ENCODE results near the gene AKAP8.
A peak's percentile ranks its signal among the peaks of the same experiment; 100 is the strongest.

AKAP8 gene

DNA sequence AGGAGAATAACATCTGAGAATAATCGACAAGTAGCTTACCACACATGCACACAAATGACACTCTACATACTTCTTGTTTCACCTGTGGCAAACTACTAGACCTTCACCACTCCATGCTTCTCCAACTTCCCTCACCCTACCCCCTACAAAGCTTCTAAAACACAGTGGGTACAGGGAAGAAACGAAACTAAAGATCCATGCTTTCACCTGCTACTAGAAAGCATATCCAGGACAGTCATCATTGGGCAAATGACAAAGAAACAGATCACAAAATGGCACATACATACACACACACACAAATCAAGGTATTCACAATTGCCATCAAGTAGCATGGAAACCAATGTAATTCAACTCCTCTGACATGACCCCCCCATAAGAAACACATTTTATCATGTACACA is 57.8 kb downstream of the AKAP8 start:
- H3K79me1 ChIP-seq (replicated peaks; ENCODE audit: low read length, poor library complexity, severe bottlenecking), result no peaks in the 10 kb centered on the region

DNA sequence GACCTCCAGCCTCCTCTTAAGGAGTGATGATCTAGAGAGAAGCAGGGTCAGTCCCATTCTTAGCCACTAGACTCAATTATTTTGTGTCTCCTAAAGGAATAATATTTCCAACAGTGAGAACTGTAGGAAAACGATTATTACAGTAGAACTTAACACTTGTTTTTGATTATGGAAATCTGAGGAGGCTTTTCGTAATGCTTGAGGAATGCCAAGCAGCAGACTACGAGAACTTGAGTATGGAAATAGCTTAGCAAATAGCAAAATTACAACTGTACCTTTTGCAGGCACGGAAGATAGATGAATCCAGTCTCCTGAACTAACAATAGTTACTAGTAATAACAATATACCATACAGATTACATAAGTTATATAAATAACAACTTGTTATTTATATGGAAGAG is 59.5 kb downstream of the AKAP8 start:
- WGBS, result 79% methylated on average over 2 of the region's 4 CpGs
- no peak overlapping the region for H3K14ac ChIP-seq (ENCODE audit: low read length in 2 of 2)
- no peak overlapping the region for H2BK120ac ChIP-seq (ENCODE audit: low read depth, low read length)
- no peak overlapping the region for H2BK5ac ChIP-seq (ENCODE audit: low read depth, low read length, poor library complexity, severe bottlenecking)
- no peak overlapping the region for H3K18ac ChIP-seq (ENCODE audit: low read depth in 1 of 2, low read length in 2 of 2)
- peak overlapping the region in 1 of 2 experiments; percentile 38 for H3K4me3 ChIP-seq (ENCODE audit: insufficient read depth in 1 of 2, low read depth in 1 of 2, low read length in 2 of 2)
- H2BK12ac ChIP-seq (ENCODE audit: low read length in 2 of 2), result no peak overlapping the region
- no peak overlapping the region for H3K4ac ChIP-seq (ENCODE audit: low read depth in 1 of 2, low read length in 2 of 2)
- H2AK5ac ChIP-seq (ENCODE audit: low read length, severe bottlenecking), result no peak overlapping the region
- peak overlapping the region; percentile 63 for H3K27ac ChIP-seq (ENCODE audit: low read length, poor library complexity, severe bottlenecking)
- H3K4me2 ChIP-seq (ENCODE audit: low read length, poor library complexity, severe bottlenecking), result no peak overlapping the region
- peak overlapping the region; percentile 28 for H3K9ac ChIP-seq (ENCODE audit: low read length)
- H3K9me3 ChIP-seq (ENCODE audit: control insufficient read depth, low read length), result no peaks in the 10 kb centered on the region
- no peaks in the 10 kb centered on the region for H3K36me3 ChIP-seq (ENCODE audit: control insufficient read depth in 1 of 2, insufficient read depth in 2 of 2, low read depth in 1 of 2, low read length in 2 of 2)
- no peak overlapping the region for H4K91ac ChIP-seq (ENCODE audit: low read length)
- no peak for DNase-seq
- no peaks in the 10 kb centered on the region for H3K79me1 ChIP-seq (replicated peaks; ENCODE audit: low read length, poor library complexity, severe bottlenecking)
- H3K27me3 ChIP-seq (ENCODE audit: control insufficient read depth in 1 of 2, insufficient read depth in 1 of 2, low read length in 2 of 2), result no peaks in the 10 kb centered on the region
- H3K23ac ChIP-seq (ENCODE audit: low read length in 2 of 2), result no peak overlapping the region
- H2AFZ ChIP-seq (ENCODE audit: low read depth, low read length), result no peak overlapping the region
- H2BK15ac ChIP-seq (ENCODE audit: low read depth, poor library complexity, severe bottlenecking), result no peak overlapping the region
- peaks cover 46% of the 10 kb centered on the region for H3K4me1 ChIP-seq (ENCODE audit: control insufficient read depth, insufficient read depth, low read depth, low read length)
- no peak overlapping the region for H4K8ac ChIP-seq (ENCODE audit: low read length)

More for the DNA sequence above, 57.8 kb downstream of the AKAP8 start:
- peak overlapping the region in 1 of 2 experiments; percentile 5 for H3K4me3 ChIP-seq (ENCODE audit: insufficient read depth in 1 of 2, low read depth in 1 of 2, low read length in 2 of 2)
- H4K8ac ChIP-seq (ENCODE audit: low read length), result no peak overlapping the region
- no peaks in the 10 kb centered on the region for H3K36me3 ChIP-seq (ENCODE audit: control insufficient read depth in 1 of 2, insufficient read depth in 2 of 2, low read depth in 1 of 2, low read length in 2 of 2)
- WGBS, result 58% methylated on average over 2 of the region's 2 CpGs
- H3K18ac ChIP-seq (ENCODE audit: low read depth in 1 of 2, low read length in 2 of 2), result peak overlapping the region in 1 of 2 experiments; percentile 19
- H3K27ac ChIP-seq (ENCODE audit: low read length, poor library complexity, severe bottlenecking), result no peak overlapping the region
- no peak overlapping the region for H3K14ac ChIP-seq (ENCODE audit: low read length in 2 of 2)
- H2BK12ac ChIP-seq (ENCODE audit: low read length in 2 of 2), result no peak overlapping the region
- no peak for DNase-seq
- H2AK5ac ChIP-seq (ENCODE audit: low read length, severe bottlenecking), result no peak overlapping the region
- H2AFZ ChIP-seq (ENCODE audit: low read depth, low read length), result no peak overlapping the region
- H3K4me1 ChIP-seq (ENCODE audit: control insufficient read depth, insufficient read depth, low read depth, low read length), result peaks cover 46% of the 10 kb centered on the region
- H3K4me2 ChIP-seq (ENCODE audit: low read length, poor library complexity, severe bottlenecking), result no peak overlapping the region
- H4K91ac ChIP-seq (ENCODE audit: low read length), result no peak overlapping the region
- H2BK120ac ChIP-seq (ENCODE audit: low read depth, low read length), result no peak overlapping the region
- no peaks in the 10 kb centered on the region for H3K27me3 ChIP-seq (ENCODE audit: control insufficient read depth in 1 of 2, insufficient read depth in 1 of 2, low read length in 2 of 2)
- H3K9me3 ChIP-seq (ENCODE audit: control insufficient read depth, low read length), result no peaks in the 10 kb centered on the region
- no peak overlapping the region for H3K23ac ChIP-seq (ENCODE audit: low read length in 2 of 2)
- no peak overlapping the region for H2BK5ac ChIP-seq (ENCODE audit: low read depth, low read length, poor library complexity, severe bottlenecking)
- no peak overlapping the region for H3K9ac ChIP-seq (ENCODE audit: low read length)
- no peak overlapping the region for H3K4ac ChIP-seq (ENCODE audit: low read depth in 1 of 2, low read length in 2 of 2)
- H2BK15ac ChIP-seq (ENCODE audit: low read depth, poor library complexity, severe bottlenecking), result no peak overlapping the region

DNA sequence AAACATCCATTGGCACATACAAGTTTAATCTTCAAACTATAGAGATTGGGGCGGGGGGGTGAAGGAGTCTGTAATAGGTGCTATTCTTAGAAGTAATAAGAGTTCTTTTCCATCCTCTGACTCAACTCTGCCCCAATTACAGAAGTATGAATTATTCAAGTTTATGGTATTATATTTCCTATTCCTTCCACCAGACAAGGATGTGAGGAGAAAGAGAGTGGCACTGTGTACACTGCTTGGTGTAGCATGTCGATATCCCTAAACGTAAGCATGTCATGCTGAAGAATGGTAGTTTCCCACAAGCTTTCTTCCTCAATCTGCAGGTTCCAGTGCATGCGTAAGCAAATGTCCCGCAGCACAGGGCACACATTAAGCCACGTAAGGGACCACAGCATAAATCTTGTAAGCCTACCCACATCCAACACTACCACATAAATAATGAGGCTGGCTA is 61.3 kb downstream of the AKAP8 start:
- no peaks in the 10 kb centered on the region for H3K9me3 ChIP-seq (ENCODE audit: control insufficient read depth, low read length)
- H3K14ac ChIP-seq (ENCODE audit: low read length in 2 of 2), result no peak overlapping the region
- H3K23ac ChIP-seq (ENCODE audit: low read length in 2 of 2), result no peak overlapping the region
- peaks cover 43% of the 10 kb centered on the region for H3K4me1 ChIP-seq (ENCODE audit: control insufficient read depth, insufficient read depth, low read depth, low read length)
- H3K9ac ChIP-seq (ENCODE audit: low read length), result no peak overlapping the region
- WGBS, result 94% methylated on average over 5 of the region's 6 CpGs
- H3K27ac ChIP-seq (ENCODE audit: low read length, poor library complexity, severe bottlenecking), result peak overlapping the region; percentile 33
- H2AFZ ChIP-seq (ENCODE audit: low read depth, low read length), result no peak overlapping the region
- H2BK120ac ChIP-seq (ENCODE audit: low read depth, low read length), result no peak overlapping the region
- H2BK12ac ChIP-seq (ENCODE audit: low read length in 2 of 2), result no peak overlapping the region
- H3K27me3 ChIP-seq (ENCODE audit: control insufficient read depth in 1 of 2, insufficient read depth in 1 of 2, low read length in 2 of 2), result no peaks in the 10 kb centered on the region
- H3K4me3 ChIP-seq (ENCODE audit: insufficient read depth in 1 of 2, low read depth in 1 of 2, low read length in 2 of 2), result no peak overlapping the region
- H3K4me2 ChIP-seq (ENCODE audit: low read length, poor library complexity, severe bottlenecking), result no peak overlapping the region
- H2BK15ac ChIP-seq (ENCODE audit: low read depth, poor library complexity, severe bottlenecking), result no peak overlapping the region
- DNase-seq, result no peak
- H3K79me1 ChIP-seq (replicated peaks; ENCODE audit: low read length, poor library complexity, severe bottlenecking), result no peaks in the 10 kb centered on the region
- H2BK5ac ChIP-seq (ENCODE audit: low read depth, low read length, poor library complexity, severe bottlenecking), result no peak overlapping the region
- H3K4ac ChIP-seq (ENCODE audit: low read depth in 1 of 2, low read length in 2 of 2), result no peak overlapping the region
- no peak overlapping the region for H2AK5ac ChIP-seq (ENCODE audit: low read length, severe bottlenecking)
- H4K8ac ChIP-seq (ENCODE audit: low read length), result no peak overlapping the region
- H4K91ac ChIP-seq (ENCODE audit: low read length), result no peak overlapping the region
- no peak overlapping the region for H3K18ac ChIP-seq (ENCODE audit: low read depth in 1 of 2, low read length in 2 of 2)
- no peaks in the 10 kb centered on the region for H3K36me3 ChIP-seq (ENCODE audit: control insufficient read depth in 1 of 2, insufficient read depth in 2 of 2, low read depth in 1 of 2, low read length in 2 of 2)

DNA sequence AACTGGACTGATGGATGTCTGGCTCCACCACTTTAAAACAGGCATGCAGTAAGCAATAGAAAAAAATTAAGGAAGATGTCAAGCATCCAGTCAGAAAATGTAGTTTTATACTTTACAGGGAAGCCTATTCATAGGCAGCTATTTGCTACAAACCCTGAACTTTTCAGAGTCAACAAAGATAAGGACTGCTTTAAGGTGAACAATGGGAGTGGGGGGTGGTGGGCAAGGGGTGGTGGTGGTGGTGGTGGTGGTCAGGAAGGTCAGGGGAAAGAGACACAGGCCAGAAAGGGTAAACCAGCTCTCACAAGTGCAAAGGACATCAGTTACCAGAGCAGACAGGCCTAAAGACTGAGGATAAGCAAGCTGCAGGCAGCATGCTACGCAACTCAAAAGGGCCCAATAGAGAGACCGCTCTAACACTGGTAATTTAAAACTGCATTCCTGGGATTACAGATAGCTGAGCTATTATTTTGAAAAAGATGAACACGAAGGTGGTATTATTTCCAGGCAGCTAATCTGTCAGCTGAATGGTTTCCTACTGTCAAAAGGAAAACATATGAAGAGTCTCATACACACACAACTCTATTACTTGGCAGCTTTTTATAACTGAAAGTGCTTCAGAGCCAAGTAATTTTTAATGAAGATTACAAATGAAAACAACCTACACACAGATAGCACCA is 62.1 kb downstream of the AKAP8 start:
- no peaks in the 10 kb centered on the region for H3K9me3 ChIP-seq (ENCODE audit: control insufficient read depth, low read length)
- H3K27me3 ChIP-seq (ENCODE audit: control insufficient read depth in 1 of 2, insufficient read depth in 1 of 2, low read length in 2 of 2), result no peaks in the 10 kb centered on the region
- no peak overlapping the region for H3K4me3 ChIP-seq (ENCODE audit: insufficient read depth in 1 of 2, low read depth in 1 of 2, low read length in 2 of 2)
- no peak overlapping the region for H2BK5ac ChIP-seq (ENCODE audit: low read depth, low read length, poor library complexity, severe bottlenecking)
- no peak overlapping the region for H2BK120ac ChIP-seq (ENCODE audit: low read depth, low read length)
- no peak overlapping the region for H3K4ac ChIP-seq (ENCODE audit: low read depth in 1 of 2, low read length in 2 of 2)
- H3K9ac ChIP-seq (ENCODE audit: low read length), result no peak overlapping the region
- H3K23ac ChIP-seq (ENCODE audit: low read length in 2 of 2), result no peak overlapping the region
- no peak overlapping the region for H4K91ac ChIP-seq (ENCODE audit: low read length)
- no peak overlapping the region for H2BK12ac ChIP-seq (ENCODE audit: low read length in 2 of 2)
- H4K8ac ChIP-seq (ENCODE audit: low read length), result no peak overlapping the region
- no peak overlapping the region for H2AFZ ChIP-seq (ENCODE audit: low read depth, low read length)
- no peak overlapping the region for H3K4me2 ChIP-seq (ENCODE audit: low read length, poor library complexity, severe bottlenecking)
- H2AK5ac ChIP-seq (ENCODE audit: low read length, severe bottlenecking), result peak overlapping the region; percentile 33
- H2BK15ac ChIP-seq (ENCODE audit: low read depth, poor library complexity, severe bottlenecking), result no peak overlapping the region
- DNase-seq, result no peak
- peak overlapping the region; percentile 60 for H3K27ac ChIP-seq (ENCODE audit: low read length, poor library complexity, severe bottlenecking)
- H3K4me1 ChIP-seq (ENCODE audit: control insufficient read depth, insufficient read depth, low read depth, low read length), result peaks cover 42% of the 10 kb centered on the region
- WGBS, result 69% methylated on average over 3 of the region's 3 CpGs
- peaks cover 0 to 3% of the 10 kb centered on the region in 2 experiments for H3K36me3 ChIP-seq (ENCODE audit: control insufficient read depth in 1 of 2, insufficient read depth in 2 of 2, low read depth in 1 of 2, low read length in 2 of 2)
- no peaks in the 10 kb centered on the region for H3K79me1 ChIP-seq (replicated peaks; ENCODE audit: low read length, poor library complexity, severe bottlenecking)
- H3K18ac ChIP-seq (ENCODE audit: low read depth in 1 of 2, low read length in 2 of 2), result no peak overlapping the region
- no peak overlapping the region for H3K14ac ChIP-seq (ENCODE audit: low read length in 2 of 2)
